ENCODE measurements around the gene DMKN.

Gene DMKN

GRCh38 chr19:35544110-35544802, 30.8 kb upstream of the DMKN start:
- TF ChIP-seq POLR2AphosphoS5 (IDR thresholded peaks at IDR 0.05; ENCODE audit: borderline replicate concordance, low read depth, low read length) (no peak), EZH2 (IDR thresholded peaks at IDR 0.05) (no peak), FOXP2 (optimal IDR thresholded peaks at IDR 0.05; ENCODE audit: control extremely low read depth, extremely low read length, insufficient read depth) (no peak)
- H3K9me3 ChIP-seq (ENCODE audit: low read depth, low read length): no peaks in the 10 kb centered on the region
- H3K4me3 ChIP-seq: peak overlapping the region; percentile 98
- peak overlapping the region; percentile 96 for H3K9ac ChIP-seq (ENCODE audit: insufficient read length)
- H3K36me3 ChIP-seq (ENCODE audit: insufficient read depth, low read length): no peaks in the 10 kb centered on the region; the same call in 1 of the 2 replicates
- H3K27ac ChIP-seq: no peak overlapping the region
- DNase-seq (ENCODE audit: low read depth, low spot score): no peak

- no peaks in the 10 kb centered on the region for H3K9me3 ChIP-seq (ENCODE audit: low read depth, low read length)
- H3K27ac ChIP-seq: no peak overlapping the region
- no peak for DNase-seq (ENCODE audit: low read depth, low spot score)
- no peaks in the 10 kb centered on the region; the same call in 1 of the 2 replicates for H3K36me3 ChIP-seq (ENCODE audit: insufficient read depth, low read length)
- H3K4me3 ChIP-seq: no peak overlapping the region
- no peak overlapping the region for H3K9ac ChIP-seq (ENCODE audit: insufficient read length)
- no peak for TF ChIP-seq FOXP2 (optimal IDR thresholded peaks at IDR 0.05; ENCODE audit: control extremely low read depth, extremely low read length, insufficient read depth)
- no peak for TF ChIP-seq POLR2AphosphoS5 (IDR thresholded peaks at IDR 0.05; ENCODE audit: borderline replicate concordance, low read depth, low read length)
- no peak for TF ChIP-seq EZH2 (IDR thresholded peaks at IDR 0.05)
Observed at GRCh38 chr19:35543280-35544109, 30.0 kb upstream of the DMKN start.

GRCh38 chr19:35542209-35542608, 28.8 kb upstream of the DMKN start:
- H3K9ac ChIP-seq (ENCODE audit: insufficient read length): no peak overlapping the region
- H3K27ac ChIP-seq: no peak overlapping the region
- no peak for DNase-seq (ENCODE audit: low read depth, low spot score)
- no peaks in the 10 kb centered on the region for H3K9me3 ChIP-seq (ENCODE audit: low read depth, low read length)
- no peak for TF ChIP-seq EZH2 (IDR thresholded peaks at IDR 0.05)
- TF ChIP-seq FOXP2 (optimal IDR thresholded peaks at IDR 0.05; ENCODE audit: control extremely low read depth, extremely low read length, insufficient read depth): no peak
- no peak for TF ChIP-seq POLR2AphosphoS5 (IDR thresholded peaks at IDR 0.05; ENCODE audit: borderline replicate concordance, low read depth, low read length)
- no peaks in the 10 kb centered on the region; the same call in 1 of the 2 replicates for H3K36me3 ChIP-seq (ENCODE audit: insufficient read depth, low read length)
- H3K4me3 ChIP-seq: no peak overlapping the region

GRCh38 chr19:35540356-35540927, 27.0 kb upstream of the DMKN start:
- Histone ChIP-seq H3K36me3 (ENCODE audit: insufficient read depth, low read length) (no peaks in the 10 kb centered on the region), H3K9me3 (ENCODE audit: low read depth, low read length) (no peaks in the 10 kb centered on the region), H3K4me3 (no peak overlapping the region), H3K9ac (ENCODE audit: insufficient read length) (no peak overlapping the region), H3K27ac (no peak overlapping the region)
- no peak for DNase-seq (ENCODE audit: low read depth, low spot score)
- TF ChIP-seq FOXP2 (optimal IDR thresholded peaks at IDR 0.05; ENCODE audit: control extremely low read depth, extremely low read length, insufficient read depth) (no peak), EZH2 (IDR thresholded peaks at IDR 0.05) (no peak), POLR2AphosphoS5 (IDR thresholded peaks at IDR 0.05; ENCODE audit: borderline replicate concordance, low read depth, low read length) (no peak)

GRCh38 chr19:35539850-35540249, 26.4 kb upstream of the DMKN start:
- Histone ChIP-seq H3K27ac (no peak overlapping the region), H3K4me3 (no peak overlapping the region), H3K9me3 (ENCODE audit: low read depth, low read length) (no peaks in the 10 kb centered on the region), H3K9ac (ENCODE audit: insufficient read length) (no peak overlapping the region), H3K36me3 (ENCODE audit: insufficient read depth, low read length) (no peaks in the 10 kb centered on the region)
- no peak for DNase-seq (ENCODE audit: low read depth, low spot score)
- TF ChIP-seq FOXP2 (optimal IDR thresholded peaks at IDR 0.05; ENCODE audit: control extremely low read depth, extremely low read length, insufficient read depth) (no peak), EZH2 (IDR thresholded peaks at IDR 0.05) (no peak), POLR2AphosphoS5 (IDR thresholded peaks at IDR 0.05; ENCODE audit: borderline replicate concordance, low read depth, low read length) (no peak)

- Histone ChIP-seq H3K4me3 (no peak overlapping the region), H3K27ac (no peak overlapping the region)
- no peak for TF ChIP-seq POLR2AphosphoS5 (IDR thresholded peaks at IDR 0.05; ENCODE audit: borderline replicate concordance, low read depth, low read length)
- TF ChIP-seq FOXP2 (optimal IDR thresholded peaks at IDR 0.05; ENCODE audit: control extremely low read depth, extremely low read length, insufficient read depth): no peak
- TF ChIP-seq EZH2 (IDR thresholded peaks at IDR 0.05): no peak
Observed at GRCh38 chr19:35539314-35539713, 25.9 kb upstream of the DMKN start.

GRCh38 chr19:35534803-35535480, 21.5 kb upstream of the DMKN start:
- H3K36me3 ChIP-seq (ENCODE audit: insufficient read depth, low read length): no peaks in the 10 kb centered on the region
- H3K27ac ChIP-seq: no peak overlapping the region
- TF ChIP-seq FOXP2 (optimal IDR thresholded peaks at IDR 0.05; ENCODE audit: control extremely low read depth, extremely low read length, insufficient read depth): no peak
- TF ChIP-seq POLR2AphosphoS5 (IDR thresholded peaks at IDR 0.05; ENCODE audit: borderline replicate concordance, low read depth, low read length): no peak
- TF ChIP-seq EZH2 (IDR thresholded peaks at IDR 0.05): no peak
- H3K4me3 ChIP-seq: no peak overlapping the region
- DNase-seq (ENCODE audit: low read depth, low spot score): no peak
- no peaks in the 10 kb centered on the region for H3K9me3 ChIP-seq (ENCODE audit: low read depth, low read length)
- H3K9ac ChIP-seq (ENCODE audit: insufficient read length): no peak overlapping the region

More at GRCh38 chr19:35539314-35539713, 25.9 kb upstream of the DMKN start:
- H3K36me3 ChIP-seq (ENCODE audit: insufficient read depth, low read length): no peaks in the 10 kb centered on the region
- H3K9me3 ChIP-seq (ENCODE audit: low read depth, low read length): no peaks in the 10 kb centered on the region
- H3K9ac ChIP-seq (ENCODE audit: insufficient read length): no peak overlapping the region
- no peak for DNase-seq (ENCODE audit: low read depth, low spot score)
